ENCODE measurements around the gene GPN2.
"Not testable (repeated sequence)": the region's sequence is repeated elsewhere in the genome, so short reads cannot be mapped to it uniquely, and the experiment has no call there.

- TF ChIP-seq CTCF (conservative IDR thresholded peaks at IDR 0.05); EZH2 (IDR thresholded peaks at IDR 0.05; ENCODE audit: low read depth): not testable (repeated sequence)
These were observed 42.3 kb downstream of the GPN2 start for GRCh38 chr1:26847826-26848225.

All from PC-9 (cell line).